Measurements from ENCODE around the gene SAMD1. TPM values are rescaled to one million over a fixed set of nuclear protein-coding genes. Genes with fewer than 3 reads are reported as not detected.
A peak's percentile ranks its signal among the peaks of the same experiment; 100 is the strongest.

The SAMD1 gene
- total RNA-seq, 2 experiments from 2014 or later: 124 to 128 TPM

DNA sequence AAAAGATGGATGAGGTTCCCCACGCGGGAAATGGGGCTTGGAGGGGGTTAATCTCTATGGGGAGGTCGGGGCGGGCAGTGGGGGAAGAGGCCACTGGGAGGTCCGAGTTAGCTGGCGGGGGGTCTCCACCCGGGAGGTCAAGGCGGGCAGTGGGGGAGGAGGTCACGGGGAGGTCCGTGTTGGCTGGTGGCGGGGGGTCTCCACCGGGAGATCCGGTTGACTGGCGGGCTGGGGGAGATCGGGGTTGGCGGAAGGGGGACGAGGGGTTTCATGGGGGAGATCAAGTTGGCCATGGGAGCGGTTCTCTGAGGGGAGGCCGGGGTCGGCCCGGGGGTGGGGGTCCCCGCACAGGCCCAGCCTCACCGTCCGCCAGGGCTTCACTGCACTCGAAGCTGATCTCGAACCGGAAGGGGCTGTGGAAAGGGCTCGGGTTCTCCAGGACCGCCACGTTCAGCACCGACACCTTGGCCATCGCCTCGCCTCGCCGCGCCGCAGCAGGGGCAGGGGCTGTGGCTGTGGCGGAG is 45.5 kb upstream of the SAMD1 start:
- no peaks in the 10 kb centered on the region for H3K9me3 ChIP-seq (ENCODE audit: low read length)
- H2AFZ ChIP-seq (ENCODE audit: low read length): 0 out of 2 replicates have a peak overlapping the region, but pooled peaks have one; percentile 3
- H3K4me3 ChIP-seq (ENCODE audit: low read depth, low read length, poor library complexity, severe bottlenecking): peak overlapping the region; percentile 91
- H3K9me2 ChIP-seq (ENCODE audit: insufficient read depth, low read length): no peaks in the 10 kb centered on the region
- ChIA-PET POLR2A (interaction anchor here (0.6 to 1.4 kb wide), 6 partner anchors 10 to 345 kb away, joined by 3 to 7 read pairs (median 3); no protein-coding TSS in a partner anchor), CTCF (ENCODE audit: unreplicated experiment) (interaction anchor here (0.6 to 1.0 kb wide), 3 partner anchors 44 to 212 kb away, joined by 3 to 4 read pairs (median 3); no protein-coding TSS in a partner anchor)
- peaks cover 53% of the 10 kb centered on the region for H3K79me2 ChIP-seq (ENCODE audit: insufficient read depth, low read depth, low read length)
- intact Hi-C loops (cut with micrococcal nuclease; ENCODE audit: unreplicated experiment): loop anchor here (1.0 to 5.0 kb wide), 5 partner anchors 19 to 271 kb away; partner anchors contain the start of gene PRKACA
- H3K27ac ChIP-seq (ENCODE audit: low read depth, low read length, poor library complexity, severe bottlenecking): peak overlapping the region; percentile 85
- H3K36me3 ChIP-seq (ENCODE audit: insufficient read depth, low read length): peaks cover 27% of the 10 kb centered on the region
- DNase-seq (ENCODE audit: low spot score): no peak
- peak overlapping the region; percentile 82 for H3K4me2 ChIP-seq (ENCODE audit: low read length)
- peaks cover 21% of the 10 kb centered on the region for H3K4me1 ChIP-seq (ENCODE audit: insufficient read depth, low read length, poor library complexity, severe bottlenecking)
- peaks cover 6% of the 10 kb centered on the region; the same call in 1 of the 2 replicates for H4K20me1 ChIP-seq (ENCODE audit: insufficient read depth, low read length)
- TF ChIP-seq, protein P1, sequence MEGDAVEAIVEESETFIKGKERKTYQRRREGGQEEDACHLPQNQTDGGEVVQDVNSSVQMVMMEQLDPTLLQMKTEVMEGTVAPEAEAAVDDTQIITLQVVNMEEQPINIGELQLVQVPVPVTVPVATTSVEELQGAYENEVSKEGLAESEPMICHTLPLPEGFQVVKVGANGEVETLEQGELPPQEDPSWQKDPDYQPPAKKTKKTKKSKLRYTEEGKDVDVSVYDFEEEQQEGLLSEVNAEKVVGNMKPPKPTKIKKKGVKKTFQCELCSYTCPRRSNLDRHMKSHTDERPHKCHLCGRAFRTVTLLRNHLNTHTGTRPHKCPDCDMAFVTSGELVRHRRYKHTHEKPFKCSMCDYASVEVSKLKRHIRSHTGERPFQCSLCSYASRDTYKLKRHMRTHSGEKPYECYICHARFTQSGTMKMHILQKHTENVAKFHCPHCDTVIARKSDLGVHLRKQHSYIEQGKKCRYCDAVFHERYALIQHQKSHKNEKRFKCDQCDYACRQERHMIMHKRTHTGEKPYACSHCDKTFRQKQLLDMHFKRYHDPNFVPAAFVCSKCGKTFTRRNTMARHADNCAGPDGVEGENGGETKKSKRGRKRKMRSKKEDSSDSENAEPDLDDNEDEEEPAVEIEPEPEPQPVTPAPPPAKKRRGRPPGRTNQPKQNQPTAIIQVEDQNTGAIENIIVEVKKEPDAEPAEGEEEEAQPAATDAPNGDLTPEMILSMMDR (conservative IDR thresholded peaks at IDR 0.05; ENCODE audit: low read length): no peak
- BruUV-seq (replicated peaks): no TSS peak

DNA sequence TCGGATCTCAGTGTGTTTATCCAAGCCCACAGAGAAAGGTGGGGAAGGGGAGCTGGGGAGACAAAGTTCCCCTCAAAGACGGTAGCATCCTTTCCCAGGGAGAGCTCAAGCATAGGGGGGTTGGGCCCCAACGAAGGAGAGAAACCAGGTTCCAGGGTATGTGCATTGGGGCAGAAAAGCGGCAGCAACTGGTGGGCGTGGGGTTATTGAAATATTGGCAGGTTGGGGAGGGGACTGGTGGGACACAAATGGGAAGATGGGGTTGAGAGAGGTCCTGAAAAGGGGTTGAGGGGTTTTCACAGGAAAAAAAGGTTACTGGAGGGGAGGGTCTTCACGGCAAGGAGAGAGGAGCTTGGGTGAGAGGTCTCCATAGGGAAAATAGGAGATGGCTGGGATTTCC is 44.8 kb upstream of the SAMD1 start:
- H3K9me3 ChIP-seq (ENCODE audit: low read length): no peaks in the 10 kb centered on the region
- H2AFZ ChIP-seq (ENCODE audit: low read length): no peak overlapping the region
- CTCF ChIA-PET (ENCODE audit: unreplicated experiment): no interaction called here
- peaks cover 24% of the 10 kb centered on the region for H3K4me1 ChIP-seq (ENCODE audit: insufficient read depth, low read length, poor library complexity, severe bottlenecking)
- DNase-seq (ENCODE audit: low spot score): no peak
- peak overlapping the region; percentile 82 for H3K4me2 ChIP-seq (ENCODE audit: low read length)
- peaks cover 6% of the 10 kb centered on the region; the same call in 1 of the 2 replicates for H4K20me1 ChIP-seq (ENCODE audit: insufficient read depth, low read length)
- peak overlapping the region; percentile 91 for H3K4me3 ChIP-seq (ENCODE audit: low read depth, low read length, poor library complexity, severe bottlenecking)
- H3K9me2 ChIP-seq (ENCODE audit: insufficient read depth, low read length): no peaks in the 10 kb centered on the region
- peaks cover 29% of the 10 kb centered on the region for H3K36me3 ChIP-seq (ENCODE audit: insufficient read depth, low read length)
- no TSS peak for BruUV-seq (replicated peaks)
- peak overlapping the region; percentile 85 for H3K27ac ChIP-seq (ENCODE audit: low read depth, low read length, poor library complexity, severe bottlenecking)
- intact Hi-C loops (cut with micrococcal nuclease; ENCODE audit: unreplicated experiment): loop anchor here (5.0 kb wide), 1 partner anchor 212 kb away; no protein-coding TSS in a partner anchor
- H3K79me2 ChIP-seq (ENCODE audit: insufficient read depth, low read depth, low read length): peaks cover 54% of the 10 kb centered on the region
- TF ChIP-seq, protein P1 (conservative IDR thresholded peaks at IDR 0.05; ENCODE audit: low read length): no peak
- no peak for TF ChIP-seq EZH2phosphoT487 (IDR thresholded peaks at IDR 0.05; ENCODE audit: borderline replicate concordance, low read depth, low read length)
- POLR2A ChIA-PET: interaction anchor here (0.6 kb wide), 1 partner anchor 30 kb away, joined by 3 read pairs; no protein-coding TSS in a partner anchor

DNA sequence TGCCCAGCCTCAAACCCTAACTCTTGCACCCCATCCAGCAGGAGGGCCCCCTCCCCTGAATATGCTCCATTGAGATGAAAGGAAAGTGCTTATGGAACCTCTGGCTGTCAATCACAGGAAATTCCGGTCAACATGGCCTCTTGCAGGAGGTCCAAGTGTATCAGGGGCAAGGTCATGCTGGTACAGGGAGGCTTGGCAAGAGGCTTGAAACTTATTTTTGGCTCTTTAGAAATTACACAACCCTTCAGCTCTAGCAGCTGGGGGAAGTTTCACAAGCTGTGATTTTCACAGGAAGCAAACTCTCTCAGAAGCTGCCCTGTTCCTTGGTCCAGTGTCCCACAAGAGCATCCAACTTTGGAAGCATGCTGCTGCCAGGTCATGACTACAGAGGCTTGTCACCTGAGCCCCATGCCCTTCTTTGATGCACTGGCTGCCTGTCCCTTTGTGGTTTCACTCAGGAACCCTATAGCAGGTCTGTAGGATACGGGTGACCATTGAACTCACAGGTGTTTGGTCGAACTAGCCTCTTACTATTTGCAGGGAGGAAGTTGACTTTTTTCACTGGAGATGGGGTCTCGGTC is 37.5 kb upstream of the SAMD1 start:
- Histone ChIP-seq H3K4me3 (ENCODE audit: low read depth, low read length, poor library complexity, severe bottlenecking) (peak overlapping the region; percentile 15), H3K9me2 (ENCODE audit: insufficient read depth, low read length) (no peaks in the 10 kb centered on the region), H3K9me3 (ENCODE audit: low read length) (no peaks in the 10 kb centered on the region), H4K20me1 (ENCODE audit: insufficient read depth, low read length) (no peaks in the 10 kb centered on the region; the same call in 1 of the 2 replicates), H2AFZ (ENCODE audit: low read length) (no peak overlapping the region), H3K27ac (ENCODE audit: low read depth, low read length, poor library complexity, severe bottlenecking) (peak overlapping the region; percentile 73), H3K4me2 (ENCODE audit: low read length) (peak overlapping the region; percentile 49), H3K36me3 (ENCODE audit: insufficient read depth, low read length) (peaks cover 83% of the 10 kb centered on the region), H3K4me1 (ENCODE audit: insufficient read depth, low read length, poor library complexity, severe bottlenecking) (peaks cover 35% of the 10 kb centered on the region), H3K79me2 (ENCODE audit: insufficient read depth, low read depth, low read length) (peaks cover 27% of the 10 kb centered on the region)
- no TSS peak for BruUV-seq (replicated peaks)
- DNase-seq (ENCODE audit: low spot score): peak; percentile 67
- intact Hi-C loops (cut with micrococcal nuclease; ENCODE audit: unreplicated experiment): no loop called here
- ChIA-PET POLR2A (no interaction called here), CTCF (ENCODE audit: unreplicated experiment) (interaction anchor here (0.6 kb wide), 1 partner anchor 71 kb away, joined by 3 read pairs; no protein-coding TSS in a partner anchor)
- TF ChIP-seq, protein P1 (conservative IDR thresholded peaks at IDR 0.05; ENCODE audit: low read length): no peak
- TF ChIP-seq EZH2phosphoT487 (IDR thresholded peaks at IDR 0.05; ENCODE audit: borderline replicate concordance, low read depth, low read length): no peak
